Adipose tissue (tissue), 3 donors: ENCODE results near the gene DYNC1H1. TPM values are rescaled to one million over a fixed set of nuclear protein-coding genes. Genes with fewer than 3 reads are reported as not detected.
"Not testable (repeated sequence)": the region's sequence is repeated elsewhere in the genome, so short reads cannot be mapped to it uniquely, and the experiment has no call there.

Source experiments
- H3K27ac ChIP-seq: one replicate; pipeline ENCODE4 v1.5.1; 2013; ENCODE audit warnings: low read depth, low read length
- WGBS, 3 donors: extraction: QIAGEN DNeasy Blood & Tissue Kit; methylation state at CpG; one replicate each; pipeline ENCODE4 v1.1.7; 2013; 5-methylcytosine and 5-hydroxymethylcytosine counted together
- polyA plus RNA-seq, 3 donors: library from polyadenylated mRNA; stranded (reverse); fragments of 200-250 nt; gene quantifications; one replicate each; pipeline ENCODE4 v1.2.3, GENCODE V29; 2013
- donor health status: healthy with polysubstance abuse.
- donor health status: Bipolar disorder and iron deficiency.
- donor health status: healthy.

Gene DYNC1H1
- polyA plus RNA-seq, 3 donors = 62.7 to 161 (median 92.1) TPM

DNA sequence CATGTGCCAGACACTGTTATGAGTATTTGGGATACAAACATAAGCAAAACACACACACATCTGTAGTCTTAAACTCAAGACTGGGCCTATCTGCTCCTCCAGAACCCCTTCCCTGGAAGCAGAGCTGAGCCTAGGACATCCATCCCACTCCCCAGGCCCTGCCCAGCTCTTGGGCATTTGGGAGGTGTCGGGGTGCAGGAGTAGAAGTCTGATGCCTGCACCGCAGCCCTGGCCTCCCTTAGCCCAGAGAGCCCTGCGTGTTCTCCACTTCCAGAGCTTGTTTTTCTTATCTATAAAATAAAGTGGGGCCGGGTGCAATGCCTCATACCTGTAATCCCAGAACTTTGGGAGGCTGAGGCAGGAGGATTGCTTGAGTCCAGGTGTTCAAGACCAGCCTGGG, 110.8 kb downstream of the DYNC1H1 start:
- WGBS, 3 donors = 94 to 99% (median 94%) methylated on average over 4 of the region's 4 CpGs
- no peak overlapping the region for H3K27ac ChIP-seq

DNA sequence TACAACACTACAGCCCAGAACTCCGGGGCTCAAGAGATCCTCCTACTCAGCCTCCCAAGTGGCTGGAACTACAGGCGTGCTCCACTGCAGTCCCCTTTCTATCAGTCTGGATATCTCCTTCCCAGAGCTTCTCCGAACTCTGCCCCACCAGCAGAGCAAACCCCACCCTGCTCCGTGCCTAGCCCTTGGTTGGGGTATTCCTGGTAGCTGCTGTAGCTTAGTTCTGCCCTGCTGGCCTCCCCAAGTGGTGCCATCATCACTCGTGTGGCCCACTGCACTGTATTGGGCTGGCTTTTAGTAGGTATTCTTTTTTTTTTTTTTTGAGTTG, 113.0 kb downstream of the DYNC1H1 start:
- 90 to 96% (median 94%) methylated on average over 5 of the region's 5 CpGs for WGBS, 3 donors
- no peak overlapping the region for H3K27ac ChIP-seq

DNA sequence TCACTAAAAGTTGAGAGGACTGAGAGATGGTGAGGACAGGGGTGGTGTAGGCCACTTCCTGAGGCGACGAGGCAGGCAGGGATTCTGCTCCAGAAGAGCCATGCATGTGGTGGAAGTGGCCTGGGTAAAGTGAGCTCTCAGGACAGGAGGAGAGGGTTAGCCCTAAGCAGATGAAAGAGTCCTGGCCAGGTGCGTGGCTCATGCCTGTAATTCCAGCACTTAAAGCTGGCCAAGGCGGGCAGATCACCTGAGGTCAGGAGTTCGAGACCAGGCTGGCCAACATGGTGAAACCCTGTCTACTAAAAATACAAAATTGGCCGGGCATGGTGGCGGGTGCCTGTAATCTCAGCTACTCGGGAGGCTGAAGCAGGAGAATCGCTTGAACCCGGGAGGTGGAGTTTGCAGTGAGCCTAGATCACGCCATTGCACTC, 114.0 kb downstream of the DYNC1H1 start:
- H3K27ac ChIP-seq = not testable (repeated sequence)
- 95 to 97% (median 96%) methylated on average over 11 of the region's 11 CpGs for WGBS, 3 donors

DNA sequence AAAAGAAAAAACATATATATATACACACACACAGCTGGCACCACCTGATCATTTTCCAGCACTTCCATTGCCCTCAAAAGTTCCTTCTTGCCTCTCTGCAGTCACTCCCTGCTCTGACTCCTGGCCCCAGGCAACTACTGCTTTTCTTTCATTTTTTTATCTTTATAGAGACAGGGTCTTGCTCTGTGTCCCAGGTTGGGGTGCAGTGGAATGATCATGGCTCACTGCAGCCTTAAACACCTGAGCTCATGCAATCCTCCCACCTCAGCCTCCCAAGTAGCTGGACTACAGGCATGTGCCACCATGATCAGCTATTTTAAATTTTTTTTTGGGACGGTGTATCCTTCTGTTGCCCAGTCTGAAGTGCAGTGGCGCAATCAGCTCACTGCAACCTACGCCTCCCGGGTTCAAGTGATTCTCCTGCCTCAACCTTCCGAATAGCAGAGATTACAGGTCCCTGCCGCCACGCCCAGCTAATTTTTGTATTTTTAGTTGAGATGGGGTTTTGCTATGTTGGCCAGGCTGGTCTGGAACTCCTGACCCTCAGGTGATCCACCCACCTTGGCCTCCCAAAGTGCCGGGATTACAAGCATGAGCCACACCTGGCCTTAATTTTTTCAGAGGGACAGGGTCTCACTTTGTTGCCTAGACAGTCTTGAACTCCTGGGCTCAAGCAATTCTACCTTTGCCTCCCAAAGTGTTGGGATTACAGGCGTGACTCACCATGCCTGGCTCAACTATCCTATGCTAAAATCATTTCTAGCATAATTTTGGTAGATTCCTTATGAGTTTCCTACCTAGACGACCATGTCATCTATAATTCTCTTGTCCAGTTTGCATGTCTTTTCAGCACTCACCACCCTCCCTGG, 114.7 kb downstream of the DYNC1H1 start:
- no peak overlapping the region for H3K27ac ChIP-seq
- 89 to 94% (median 89%) methylated on average over 10 of the region's 10 CpGs for WGBS, 3 donors

DNA sequence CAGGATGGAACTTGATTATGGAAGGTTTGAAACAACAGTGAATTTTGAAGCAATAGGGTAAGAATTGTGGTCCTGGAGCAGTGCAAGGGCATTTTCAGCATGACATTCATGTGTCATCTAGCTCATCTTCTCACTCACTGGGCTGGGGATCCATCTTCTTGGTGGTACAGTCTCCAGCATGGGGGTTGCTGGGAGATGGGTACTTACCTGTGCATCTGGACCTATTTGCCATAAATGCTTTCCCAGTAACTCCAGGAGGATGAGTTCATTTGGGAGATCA, 115.3 kb downstream of the DYNC1H1 start:
- H3K27ac ChIP-seq = no peak overlapping the region

DNA sequence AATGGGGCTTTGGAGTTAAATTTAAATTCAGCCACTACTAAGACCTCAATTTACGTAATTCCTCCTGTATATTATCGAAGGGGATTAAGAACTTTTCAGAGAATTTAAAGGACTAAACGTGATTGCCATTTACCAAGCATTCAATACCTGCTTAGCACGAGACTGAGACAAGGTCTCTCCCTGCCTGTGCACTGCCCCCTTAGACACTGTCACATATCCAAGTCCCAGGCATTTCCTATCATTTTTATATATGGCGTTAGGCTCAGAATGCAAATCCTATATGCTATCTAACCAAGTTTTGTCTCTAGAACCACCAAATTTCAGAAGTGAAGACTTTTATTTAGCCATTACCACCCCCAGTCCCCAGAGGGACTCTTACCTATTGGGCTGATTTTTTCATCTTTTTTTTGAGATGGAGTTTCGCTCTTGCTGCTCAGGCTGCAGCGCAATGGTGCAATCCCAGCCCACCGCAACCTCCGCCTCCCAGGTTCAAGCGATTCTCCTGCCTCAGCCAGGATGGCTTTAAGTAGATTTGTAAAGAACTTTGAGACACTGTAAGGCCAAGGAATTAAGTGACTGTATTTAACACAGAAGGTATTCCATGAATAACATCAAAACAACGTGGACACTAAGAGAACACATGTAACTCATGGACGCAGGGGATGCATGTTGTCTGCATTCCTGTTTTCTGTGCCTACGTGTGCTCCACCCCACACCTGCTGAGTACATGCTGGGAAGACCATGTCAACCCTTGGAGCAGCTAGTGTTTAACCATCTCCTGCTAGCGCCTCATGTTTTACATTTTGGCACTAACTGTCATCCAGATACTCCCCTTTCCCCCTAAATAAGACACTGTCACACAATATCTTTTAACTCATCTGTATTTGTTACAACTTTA, 116.1 kb downstream of the DYNC1H1 start:
- H3K27ac ChIP-seq = no peak overlapping the region
- 78 to 83% (median 79%) methylated on average over 14 of the region's 14 CpGs for WGBS, 3 donors

DNA sequence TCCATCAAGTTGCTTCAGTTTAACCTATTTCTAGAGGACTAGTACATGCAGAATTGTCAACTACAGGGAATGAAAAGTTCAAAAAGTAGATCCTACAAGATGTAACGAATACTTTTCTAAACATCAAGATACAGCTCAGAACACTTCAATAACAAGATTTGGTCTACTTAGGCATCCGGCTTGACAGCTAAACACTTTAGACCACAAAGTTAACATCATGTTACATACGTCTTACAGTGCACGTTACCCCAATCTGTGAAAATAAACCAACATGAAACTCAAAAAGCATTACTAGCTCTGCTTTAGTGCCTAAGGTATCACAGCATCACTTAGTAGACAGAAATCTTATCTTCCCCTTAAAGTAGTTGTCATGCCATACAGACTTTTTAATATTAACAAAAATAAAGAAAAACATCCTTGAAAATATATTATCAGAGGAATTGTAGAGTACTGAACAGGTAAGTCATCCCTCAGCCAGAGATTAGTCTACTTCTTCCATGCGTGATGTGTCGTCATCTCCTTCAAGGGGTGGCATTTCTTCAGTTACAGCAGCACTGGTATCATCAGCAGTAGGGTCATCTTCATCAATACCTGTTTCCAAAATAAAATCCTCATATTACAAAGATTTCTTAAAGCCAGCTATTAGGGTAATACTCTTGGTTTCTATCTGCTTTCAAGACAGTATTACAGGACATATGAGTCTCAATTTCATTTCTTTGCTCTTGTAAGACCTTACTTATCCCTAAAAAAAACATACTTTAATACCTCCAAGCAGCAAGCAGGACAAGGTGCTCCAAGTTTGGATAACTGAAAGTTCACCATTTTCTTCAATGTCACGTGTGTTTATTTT, 117.1 kb downstream of the DYNC1H1 start:
- 84 to 86% (median 84%) methylated on average over 7 of the region's 7 CpGs for WGBS, 3 donors
- H3K27ac ChIP-seq = no peak overlapping the region

DNA sequence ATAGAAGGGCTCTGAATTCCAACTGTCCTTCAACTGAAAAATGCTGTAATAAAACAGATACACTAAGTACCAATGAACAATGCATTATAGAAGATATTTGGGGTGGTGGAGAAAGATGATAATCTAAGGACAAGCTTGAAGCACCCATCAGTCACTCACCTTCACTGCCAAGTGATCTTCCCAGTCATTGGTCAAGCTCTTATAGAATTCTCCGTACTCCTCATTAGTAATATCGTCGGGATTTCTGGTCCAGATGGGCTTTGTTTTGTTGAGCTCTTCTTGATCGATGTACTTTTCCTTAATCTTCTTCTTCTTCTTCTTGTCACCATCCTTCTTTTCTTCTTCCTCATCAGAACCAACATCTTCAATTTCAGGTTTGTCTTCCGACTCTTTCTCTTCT, 120.1 kb downstream of the DYNC1H1 start:
- H3K27ac ChIP-seq = not testable (repeated sequence)
- 81 to 88% (median 85%) methylated on average over 5 of the region's 5 CpGs for WGBS, 3 donors

DNA sequence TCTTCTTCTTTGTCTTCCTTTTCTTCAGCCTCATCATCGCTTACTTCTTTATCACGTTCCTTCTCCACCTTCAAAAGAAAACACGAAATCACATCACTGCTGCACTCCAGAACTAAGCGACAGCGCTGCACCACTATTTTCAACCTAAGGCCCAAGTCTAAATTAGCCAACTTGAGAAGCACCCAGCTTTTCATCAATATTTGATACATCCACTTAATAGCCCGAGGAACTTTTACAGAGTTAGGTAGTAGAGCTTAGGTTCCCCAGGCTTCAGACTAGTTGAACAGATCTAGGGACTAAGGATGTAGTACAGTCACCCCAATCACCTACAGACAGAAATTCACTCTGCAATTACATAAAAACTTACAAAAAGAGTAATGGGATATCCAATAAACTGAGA, 120.6 kb downstream of the DYNC1H1 start:
- WGBS, 3 donors = 75 to 92% (median 86%) methylated on average over 6 of the region's 6 CpGs
- H3K27ac ChIP-seq = no peak overlapping the region

DNA sequence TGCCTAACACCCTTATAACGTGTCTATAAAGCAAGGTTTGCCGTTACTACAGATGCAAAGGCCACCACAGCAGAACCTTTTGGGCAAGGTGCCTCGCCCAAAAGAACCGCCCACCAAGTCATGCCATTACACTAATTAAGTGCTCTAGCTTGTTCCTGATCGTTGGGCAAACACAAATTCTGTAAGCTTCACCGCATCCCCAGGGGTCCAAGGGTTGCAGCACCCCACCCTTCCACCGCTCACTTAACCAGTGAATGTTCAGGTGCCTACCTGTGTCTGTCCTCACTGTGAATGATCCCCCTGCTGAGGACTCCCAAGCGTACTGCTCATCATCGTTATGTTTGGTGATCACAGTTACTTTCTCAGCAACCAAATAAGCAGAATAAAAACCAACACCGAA, 121.1 kb downstream of the DYNC1H1 start:
- no peak overlapping the region for H3K27ac ChIP-seq
- WGBS, 3 donors = 18 to 57% (median 48%) methylated on average over 10 of the region's 10 CpGs

DNA sequence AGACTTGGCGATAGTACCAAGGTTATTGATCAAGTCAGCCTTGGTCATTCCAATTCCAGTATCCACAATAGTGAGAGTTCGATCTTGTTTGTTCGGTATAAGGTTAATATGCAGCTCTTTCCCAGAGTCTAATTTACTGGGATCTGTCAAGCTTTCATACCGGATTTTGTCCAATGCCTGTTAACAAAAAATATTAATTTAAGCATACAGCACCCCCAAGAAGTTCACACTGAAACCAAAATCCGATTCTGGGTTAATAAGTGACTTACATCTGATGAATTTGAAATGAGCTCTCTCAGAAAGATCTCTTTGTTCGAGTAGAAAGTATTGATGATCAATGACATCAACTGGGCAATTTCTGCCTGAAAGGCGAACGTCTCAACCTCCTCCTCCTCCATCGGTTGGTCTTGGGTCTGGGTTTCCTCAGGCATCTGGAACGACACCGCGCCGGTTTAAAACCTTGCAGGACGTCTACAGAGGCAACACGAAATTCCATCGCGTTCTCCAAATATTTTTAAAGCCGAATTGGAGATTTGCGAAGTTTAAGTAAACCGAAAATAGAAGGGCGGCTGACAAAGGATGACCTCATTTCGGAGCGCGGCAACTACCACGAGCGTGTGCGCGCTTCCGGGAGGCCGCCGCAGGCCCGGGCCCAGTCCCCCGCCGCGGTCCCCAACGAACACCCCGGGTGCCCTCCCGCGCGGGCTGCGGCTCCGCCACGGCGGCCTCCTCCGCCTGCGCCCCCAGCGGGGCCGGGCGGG, 121.8 kb downstream of the DYNC1H1 start:
- peak overlapping the region; percentile 68 for H3K27ac ChIP-seq
- 1 to 2% (median 2%) methylated on average over 39 to 49 of the region's 49 CpGs for WGBS, 3 donors

DNA sequence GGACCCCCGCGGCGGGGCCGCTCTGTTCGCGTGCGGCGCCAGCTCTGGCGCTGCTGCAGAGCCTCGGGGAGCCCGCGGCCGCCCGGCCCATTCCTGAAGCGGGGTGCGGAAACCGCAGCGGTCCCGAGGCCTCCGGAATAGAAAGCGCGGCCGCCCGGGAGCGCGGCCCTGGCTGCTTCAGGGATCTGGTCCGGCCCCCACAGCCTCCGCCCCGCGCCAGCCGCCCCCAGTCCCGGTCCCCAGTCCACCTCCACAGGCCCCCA, 122.3 kb downstream of the DYNC1H1 start:
- 0% methylated on average over 16 to 32 of the region's 32 CpGs for WGBS, 3 donors
- peak overlapping the region; percentile 68 for H3K27ac ChIP-seq

DNA sequence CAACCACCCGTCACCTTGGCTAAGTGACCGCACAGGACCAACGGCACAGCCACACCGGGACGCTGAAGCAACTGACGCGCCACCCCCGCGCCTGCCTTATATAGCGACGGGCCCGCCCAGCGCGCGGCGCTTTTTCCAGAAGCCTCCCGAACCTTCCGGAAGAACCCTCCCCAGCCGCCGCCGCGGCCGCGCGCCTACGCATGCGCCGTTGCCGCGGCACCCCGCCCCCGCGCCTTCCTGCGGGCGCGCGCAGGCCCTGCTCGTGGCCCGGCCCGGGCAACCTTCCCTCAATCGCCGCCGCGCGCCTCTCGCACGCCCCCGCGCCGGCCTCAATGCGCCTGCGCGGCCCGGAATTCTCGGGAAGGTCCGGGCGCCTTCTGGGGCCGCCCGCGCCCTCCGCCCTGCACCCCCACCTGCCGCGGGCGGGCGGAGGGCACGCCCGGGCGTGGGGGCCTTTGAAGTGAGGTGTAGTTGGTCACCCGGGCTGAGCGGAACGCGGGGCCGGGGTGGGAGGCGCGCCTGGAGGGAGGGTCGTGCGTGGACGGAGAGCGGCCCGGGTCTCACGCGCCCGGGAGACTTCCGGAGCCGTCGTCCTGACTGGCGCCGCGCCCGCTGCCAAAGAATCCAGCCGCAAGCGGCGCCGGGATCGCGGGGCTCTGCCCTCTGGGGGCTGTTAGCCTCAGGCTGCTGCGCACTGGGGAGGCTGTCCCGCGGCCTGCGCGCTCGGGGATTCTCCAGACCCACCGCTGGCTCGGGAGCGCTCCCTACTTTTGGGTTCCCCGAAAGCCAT, 122.8 kb downstream of the DYNC1H1 start, which contains the start of gene HSP90AA1:
Gene HSP90AA1 (minus strand): TSS at position 73 of the 790 bp plus-strand sequence. CDS start 666 bp downstream, outside the sequence.
- peak within 1 kb of the TSS; percentile 76 for H3K27ac ChIP-seq
- WGBS, 3 donors = 0 to 1% (median 1%) methylated on average over 95 to 106 of the region's 106 CpGs

DNA sequence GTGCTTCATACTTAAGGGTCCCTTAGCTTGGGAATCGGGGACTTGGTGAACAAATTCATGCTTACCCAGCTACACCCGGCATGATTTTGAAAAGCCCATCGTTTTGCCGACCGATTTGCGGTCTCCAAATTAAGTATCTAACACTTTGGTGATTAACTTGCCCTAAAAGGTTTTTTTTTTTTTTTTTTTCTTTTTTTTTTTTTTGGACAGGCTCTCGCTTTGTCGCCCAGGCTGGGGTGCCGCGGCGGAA, 123.3 kb downstream of the DYNC1H1 start:
- WGBS, 3 donors = 4 to 5% (median 4%) methylated on average over 11 of the region's 11 CpGs
- peak overlapping the region; percentile 76 for H3K27ac ChIP-seq

DNA sequence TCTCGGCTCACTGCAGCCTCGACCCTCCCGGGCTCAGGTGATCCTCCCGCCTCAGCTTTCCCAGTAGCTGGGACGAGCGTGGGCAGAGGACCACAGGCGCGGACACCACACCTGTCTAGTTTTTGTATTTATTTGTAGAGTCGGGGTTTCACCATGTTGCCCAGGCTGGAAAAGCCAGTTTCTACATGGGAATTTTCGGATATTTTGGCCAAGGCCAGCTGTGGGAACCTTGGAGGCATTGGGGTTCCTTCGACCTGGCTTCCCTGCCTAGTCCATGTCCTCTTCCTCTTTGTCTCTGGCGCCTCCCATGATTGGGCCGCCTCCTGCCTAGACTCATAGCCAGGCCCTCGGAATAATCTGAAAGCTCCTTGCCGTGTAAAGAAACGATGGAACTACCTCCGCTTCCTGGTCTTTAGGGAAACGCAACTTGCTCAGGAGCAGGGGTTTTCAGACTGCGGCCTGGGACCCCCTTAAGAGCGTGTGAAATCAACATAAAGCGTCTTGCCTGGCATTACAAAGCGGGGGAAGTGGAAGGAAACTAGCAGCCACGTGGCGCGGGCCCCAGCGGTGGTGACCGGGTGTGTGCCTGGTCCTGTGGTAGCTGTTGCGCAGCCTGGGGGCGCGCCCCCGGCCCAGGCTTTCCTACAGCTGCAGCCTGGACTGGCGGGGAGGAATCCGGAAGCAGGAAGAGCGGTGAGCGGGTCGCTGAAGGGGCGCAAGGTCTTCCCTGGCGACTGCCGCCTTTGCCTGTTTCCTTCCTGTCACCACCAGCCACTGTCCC, 123.8 kb downstream of the DYNC1H1 start:
- WGBS, 3 donors = 12 to 48% (median 15%) methylated on average over 37 to 39 of the region's 39 CpGs
- peak overlapping the region; percentile 76 for H3K27ac ChIP-seq

DNA sequence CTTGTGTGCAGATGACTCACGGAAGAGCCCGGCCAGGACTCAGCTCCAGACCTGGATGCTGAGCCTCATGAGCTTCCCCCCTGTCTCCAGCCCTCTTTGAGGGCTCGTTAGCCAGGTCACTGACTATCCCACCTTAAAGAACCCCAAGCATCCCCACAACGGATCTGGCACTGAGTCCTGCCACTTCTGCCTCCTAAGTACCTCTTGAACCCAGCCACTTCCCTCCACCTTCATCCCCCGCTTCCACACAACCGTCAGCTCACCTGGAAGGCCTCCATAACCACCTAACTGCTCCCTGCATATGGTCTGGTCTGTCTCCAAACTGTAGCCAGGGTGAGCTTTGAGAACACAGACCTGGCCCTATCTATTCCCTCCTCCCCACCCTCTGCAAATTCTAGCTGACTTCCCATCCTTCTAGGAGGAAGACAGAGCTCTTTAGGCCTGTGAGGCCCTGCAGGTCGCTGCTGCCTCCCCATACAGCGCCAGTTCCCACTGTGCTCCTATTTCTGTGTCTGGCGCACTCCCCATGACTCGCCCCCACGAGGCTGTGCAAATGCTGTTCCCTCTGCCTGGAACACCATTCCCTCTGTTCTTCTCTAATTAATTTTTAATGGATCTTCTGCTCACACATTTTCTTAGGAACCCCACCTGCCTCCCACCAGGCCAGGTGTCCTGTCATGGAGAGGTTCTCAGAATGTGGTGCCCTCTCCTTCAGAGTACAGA, 125.4 kb downstream of the DYNC1H1 start:
- WGBS, 3 donors = 86 to 90% (median 88%) methylated on average over 11 of the region's 11 CpGs
- no peak overlapping the region for H3K27ac ChIP-seq

DNA sequence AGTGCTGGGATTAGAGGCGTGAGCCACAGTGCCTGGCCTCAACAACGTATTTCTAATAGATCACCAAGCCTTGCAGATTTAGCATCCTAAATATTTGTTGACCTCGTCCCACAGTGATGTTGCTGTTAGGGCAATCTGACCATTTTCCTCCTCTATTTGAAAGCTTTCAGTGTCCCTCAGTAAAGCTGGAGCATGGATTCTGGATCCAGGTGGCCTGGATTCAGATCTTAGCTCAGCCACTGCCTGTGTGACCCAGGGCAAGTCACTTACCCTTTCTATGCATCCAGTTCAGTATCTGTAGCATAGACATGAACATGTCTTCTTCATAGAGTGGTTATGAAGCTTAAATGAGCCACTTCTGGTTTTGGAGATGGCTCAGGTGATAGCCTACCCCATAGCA, 126.3 kb downstream of the DYNC1H1 start:
- whole genome bisulfite sequencing, 3 donors = 81 to 83% (median 82%) methylated on average over 3 of the region's 3 CpGs
- no peak overlapping the region for H3K27ac ChIP-seq
